Tibial artery (tissue), 4 donors: ENCODE results near the gene SYTL5.

ENCODE experiments used
- DNase-seq, 2 donors: peaks; one replicate each; pipeline ENCODE4 v3.0.0-alpha.2; 2019
- H3K27ac ChIP-seq, 2 donors: fragments of 200-600 bp; sonication (generic) in 1 of 2; 1 replicate in 1 of 2; 2 replicates in 1 of 2; pipeline ENCODE4 v1.5.1; 2018 to 2019; ENCODE audit warnings: mild to moderate bottlenecking in 1 of 2
- H3K27me3 ChIP-seq, 2 donors: fragments of 200-600 bp; sonication (generic) in 1 of 2; one replicate each; pipeline versions ENCODE4 v1.5.1 to v1.6.0; 2016 to 2019
- H3K36me3 ChIP-seq, 3 donors: fragments of 200-600 bp; sonication (generic) in 2 of 3; one replicate each; pipeline ENCODE4 v1.5.1; 2016 to 2019; ENCODE audit warnings: mild to moderate bottlenecking in 2 of 3
- H3K4me1 ChIP-seq, 4 donors: fragments of 200-600 bp; sonication (generic) in 2 of 4; 1 replicate in 3 of 4; 2 replicates in 1 of 4; pipeline ENCODE4 v1.5.1; 2016 to 2019
- H3K4me3 ChIP-seq, 2 donors: fragments of 200-600 bp; sonication (generic) in 1 of 2; 1 replicate in 1 of 2; 2 replicates in 1 of 2; pipeline ENCODE4 v1.5.1; 2018 to 2019; ENCODE audit warnings: mild to moderate bottlenecking in 2 of 2
- H3K9me3 ChIP-seq, 3 donors: fragments of 200-600 bp; sonication (generic) in 1 of 3; one replicate each; pipeline ENCODE4 v1.5.1; 2016 to 2019
- CTCF ChIP-seq, 2 experiments: fragments of 200-600 bp in 1 of 2; fragments of 450-650 bp in 1 of 2; IDR thresholded peaks; one replicate each; pipeline ENCODE4 v1.5.1; 2017 to 2019; ENCODE audit warnings: antibody characterized with exemption in 2 of 2, mild to moderate bottlenecking in 1 of 2, moderate library complexity in 1 of 2
- intact Hi-C: fragments of 100-400 bp; cut with DNase I; formaldehyde crosslinking; loops from one replicate; pipeline ENCODE4 v1.15.0; 2023; ENCODE audit warnings: low total_unique reads

Gene SYTL5

DNA sequence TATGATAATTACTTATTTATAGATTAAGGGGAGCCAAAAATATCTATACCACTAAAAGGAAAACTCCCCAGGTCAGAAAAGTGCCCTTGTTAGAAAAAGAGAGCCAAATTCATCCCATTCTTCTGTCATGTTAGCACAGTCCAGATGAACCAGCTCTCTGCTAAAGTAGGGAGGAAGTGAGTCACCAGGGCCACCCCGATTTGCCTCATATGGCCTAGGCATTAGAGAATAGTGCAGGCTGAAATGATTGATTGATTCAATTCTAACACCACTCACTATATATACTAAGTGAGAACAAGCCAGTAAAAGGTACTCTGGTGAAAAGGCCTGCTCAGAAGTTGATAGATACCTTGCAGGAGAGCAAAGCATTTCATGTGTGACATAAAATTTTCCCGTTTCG is 119.8 kb downstream of the SYTL5 start:
- intact Hi-C loops: no loop called here
- Histone ChIP-seq H3K4me3 (no peak overlapping the region), H3K27me3 (no peaks in the 10 kb centered on the region), H3K4me1 (no peaks in the 10 kb centered on the region), H3K36me3 (no peaks in the 10 kb centered on the region), H3K27ac (no peak overlapping the region), H3K9me3 (no peaks in the 10 kb centered on the region)
- TF ChIP-seq CTCF (IDR thresholded peaks at IDR 0.05): no peak
- no peak for DNase-seq

- intact Hi-C loops: no loop called here
- no peak for DNase-seq
- Histone ChIP-seq H3K27ac (no peak overlapping the region), H3K4me1 (no peaks in the 10 kb centered on the region), H3K4me3 (no peak overlapping the region), H3K27me3 (no peaks in the 10 kb centered on the region), H3K9me3 (no peaks in the 10 kb centered on the region), H3K36me3 (no peaks in the 10 kb centered on the region)
- no peak for TF ChIP-seq CTCF (IDR thresholded peaks at IDR 0.05)
These were observed 121.6 kb downstream of the SYTL5 start for GRCh38 chrX:38127961-38128360.

- no peak overlapping the region for H3K27ac ChIP-seq
- intact Hi-C loops: no loop called here
- H3K36me3 ChIP-seq: no peaks in the 10 kb centered on the region
- no peak for TF ChIP-seq CTCF (IDR thresholded peaks at IDR 0.05)
- no peak for DNase-seq
- no peak overlapping the region for H3K4me3 ChIP-seq
- no peaks in the 10 kb centered on the region for H3K4me1 ChIP-seq
- no peaks in the 10 kb centered on the region for H3K9me3 ChIP-seq
- no peaks in the 10 kb centered on the region for H3K27me3 ChIP-seq
These were observed 123.0 kb downstream of the SYTL5 start for GRCh38 chrX:38129366-38129765.

DNA sequence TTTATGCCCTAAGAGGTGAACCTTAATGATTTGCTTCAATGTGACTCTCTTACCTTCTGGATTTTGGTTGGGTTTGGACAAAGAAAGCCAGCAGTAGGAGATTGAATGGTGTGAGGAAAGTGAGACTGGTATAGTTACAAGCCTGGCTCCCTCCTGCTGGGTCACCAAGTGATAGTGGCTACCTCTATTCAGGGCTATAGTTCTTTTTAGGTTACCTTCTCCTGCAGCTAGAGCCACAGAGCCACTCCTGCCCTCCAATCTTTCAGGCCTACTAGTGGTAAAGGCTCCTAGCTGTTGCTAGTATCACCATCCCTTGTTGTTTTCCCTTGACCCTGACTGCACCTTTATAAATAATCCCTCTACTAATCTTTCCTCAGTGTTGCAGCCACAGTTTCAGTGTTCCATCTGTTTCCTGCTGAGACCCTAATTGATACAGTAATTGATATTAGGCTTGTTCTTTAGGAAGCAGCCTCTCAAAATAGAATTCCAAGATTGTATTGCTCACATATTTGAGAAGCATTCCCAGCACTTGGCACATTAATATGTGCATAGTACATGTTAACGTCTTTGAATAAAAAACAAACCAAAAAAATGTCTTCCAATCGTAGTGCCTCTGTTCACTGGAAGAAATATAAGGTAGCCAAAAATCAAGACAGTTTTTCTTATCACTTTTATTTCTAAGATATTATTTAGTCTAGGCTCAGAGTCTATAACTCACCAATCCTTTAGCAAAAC is 132.0 kb downstream of the SYTL5 start:
- intact Hi-C loops: no loop called here
- no peaks in the 10 kb centered on the region for H3K9me3 ChIP-seq
- TF ChIP-seq CTCF (IDR thresholded peaks at IDR 0.05): no peak
- H3K27ac ChIP-seq: no peak overlapping the region
- H3K4me3 ChIP-seq: no peak overlapping the region
- DNase-seq: no peak
- H3K36me3 ChIP-seq: no peaks in the 10 kb centered on the region
- H3K4me1 ChIP-seq: peaks cover 0 to 25% (median 2%) of the 10 kb centered on the region in 4 donors
- no peaks in the 10 kb centered on the region for H3K27me3 ChIP-seq

GRCh38 chrX:38138900-38139299 is 132.5 kb downstream of the SYTL5 start:
- Histone ChIP-seq H3K4me3 (no peak overlapping the region), H3K36me3 (no peaks in the 10 kb centered on the region), H3K9me3 (no peaks in the 10 kb centered on the region), H3K4me1 (peaks cover 0 to 29% (median 2%) of the 10 kb centered on the region in 4 donors), H3K27ac (no peak overlapping the region), H3K27me3 (no peaks in the 10 kb centered on the region)
- no peak for TF ChIP-seq CTCF (IDR thresholded peaks at IDR 0.05)
- intact Hi-C loops: no loop called here
- DNase-seq: no peak
